Ovary (tissue), 3 donors: Measurements from ENCODE around the gene ANXA5.

Experiments used
- CTCF ChIP-seq, 3 donors: fragments of 450-650 bp in 2 of 3; fragments of 200-600 bp in 1 of 3; IDR thresholded peaks; one replicate each; pipeline versions ENCODE4 v1.5.1 to v1.8.0; 2016 to 2022; ENCODE audit warnings: antibody characterized with exemption in 3 of 3, mild to moderate bottlenecking in 1 of 3
- POLR2A ChIP-seq: fragments of 450-650 bp; IDR thresholded peaks from one replicate; pipeline ENCODE4 v1.6.1; 2017; ENCODE audit warnings: antibody characterized with exemption, mild to moderate bottlenecking, moderate library complexity
- donor health status: DM: no; HTN: no; CAD: no.

- no peak for TF ChIP-seq CTCF (IDR thresholded peaks at IDR 0.05)
- no peak for TF ChIP-seq POLR2A
Measured at GRCh38 chr4:121632636-121633035, 64.1 kb downstream of the ANXA5 start.
